Keratinocyte (primary cell): ENCODE results near the gene OSBPL5. TPM values are rescaled to one million over a fixed set of nuclear protein-coding genes. Genes with fewer than 3 reads are reported as not detected.
"Not testable (repeated sequence)": the region's sequence is repeated elsewhere in the genome, so short reads cannot be mapped to it uniquely, and the experiment has no call there.

ENCODE experiments used
- DNase-seq: peaks from one replicate; pipeline ENCODE4 v3.0.0-alpha.2; 2011; ENCODE audit warnings: low read depth, missing footprints, low spot score
- FAIRE-seq: peaks from 2 replicates; lab custom pipeline; 2011; peaks lifted over from hg19 to GRCh38; lab: Jason Lieb, UNC
- H2AFZ ChIP-seq: 2 replicates; pipeline ENCODE4 v1.6.0; 2012; ENCODE audit warnings: low read length, control low read depth, inconsistent platforms; ENCODE audit not compliant: control insufficient read depth
- H3K27ac ChIP-seq: 2 replicates; pipeline ENCODE4 v1.5.1; 2011; ENCODE audit warnings: low read length; ENCODE audit not compliant: control insufficient read depth, insufficient read depth
- H3K27me3 ChIP-seq: 3 replicates; pipeline ENCODE4 v1.6.0; 2011; ENCODE audit warnings: low read length; ENCODE audit not compliant: control insufficient read depth, insufficient read depth; ENCODE audit errors: extremely low read depth
- H3K36me3 ChIP-seq, 2 experiments: 2 replicates in 1 of 2; 3 replicates in 1 of 2; pipeline ENCODE4 v1.5.1; 2011; ENCODE audit warnings: low read length in 2 of 2, mild to moderate bottlenecking in 1 of 2; ENCODE audit not compliant: control insufficient read depth in 2 of 2, insufficient read depth in 2 of 2; ENCODE audit errors: extremely low read depth in 1 of 2
- H3K4me1 ChIP-seq: 3 replicates; pipeline ENCODE4 v1.5.1; 2011; ENCODE audit warnings: low read length; ENCODE audit not compliant: control insufficient read depth, insufficient read depth; ENCODE audit errors: extremely low read depth
- H3K4me2 ChIP-seq: 3 replicates; pipeline ENCODE4 v1.6.0; 2011; ENCODE audit warnings: low read depth, low read length; ENCODE audit not compliant: control insufficient read depth, insufficient read depth; ENCODE audit errors: extremely low read depth
- H3K4me3 ChIP-seq, 3 experiments: fragments of 200-600 bp in 1 of 3; sonication (generic) in 1 of 3; 2 replicates in 2 of 3; 3 replicates in 1 of 3; pipeline ENCODE4 v1.5.1; 2011 to 2016; ENCODE audit warnings: low read length in 3 of 3, mild to moderate bottlenecking in 3 of 3, control low read depth in 2 of 3, inconsistent platforms in 1 of 3, low read depth in 1 of 3, mixed read lengths in 1 of 3, mixed run types in 1 of 3, moderate library complexity in 1 of 3; ENCODE audit not compliant: control insufficient read depth in 2 of 3, insufficient read depth in 2 of 3; ENCODE audit errors: extremely low read depth in 1 of 3
- H3K79me2 ChIP-seq: 2 replicates; pipeline ENCODE4 v1.6.0; 2012; ENCODE audit warnings: low read length; ENCODE audit not compliant: control insufficient read depth, insufficient read depth
- H3K9ac ChIP-seq: 3 replicates; pipeline ENCODE4 v1.6.0; 2011; ENCODE audit warnings: low read length; ENCODE audit not compliant: control insufficient read depth, insufficient read depth; ENCODE audit errors: extremely low read depth
- H3K9me1 ChIP-seq: 3 replicates; pipeline ENCODE4 v1.6.0; 2011; ENCODE audit warnings: low read length; ENCODE audit not compliant: control insufficient read depth, insufficient read depth; ENCODE audit errors: extremely low read depth
- H3K9me3 ChIP-seq: 2 replicates; pipeline ENCODE4 v1.5.1; 2012; ENCODE audit warnings: low read depth, low read length; ENCODE audit not compliant: control insufficient read depth
- H4K20me1 ChIP-seq: 3 replicates; pipeline ENCODE4 v1.6.0; 2011; ENCODE audit warnings: low read length; ENCODE audit not compliant: control insufficient read depth, insufficient read depth; ENCODE audit errors: extremely low read depth
- EZH2 ChIP-seq: IDR thresholded peaks from one replicate; pipeline ENCODE4 v1.6.1; 2012; ENCODE audit warnings: inconsistent platforms, mild to moderate bottlenecking, low read length, moderate library complexity
- dilution Hi-C: fragments of 300-500 bp; cut with MboI; formaldehyde crosslinking; loops from one replicate; pipeline ENCODE4 v1.7.0; 2020; ENCODE audit warnings: low sequenced_read_pairs; ENCODE audit not compliant: extremely low pct_ligation_motif_present
- polyA plus RNA-seq, 5 experiments: library from polyadenylated mRNA; depleted of rRNA in 3 of 5; stranded (reverse) in 3 of 5; stranded (forward) in 1 of 5; unstranded in 1 of 5; fragments of >200 nt; gene quantifications; 1 replicate in 1 of 5; 2 replicates in 3 of 5; 3 replicates in 1 of 5; pipeline versions ENCODE4 v1.2.1 to v1.2.3, GENCODE V29; 2011 to 2012; ENCODE audit warnings: missing spikeins in 2 of 5, low read depth in 1 of 5, low replicate concordance in 1 of 5
- TF ChIP-seq, protein P1 (sequence below), 3 experiments: IDR thresholded peaks in 1 of 3; conservative IDR thresholded peaks in 1 of 3; optimal IDR thresholded peaks in 1 of 3; 2 replicates in 2 of 3; 3 replicates in 1 of 3; pipeline versions ENCODE3 to v1.5.1; 2011; ENCODE audit warnings: low read length in 3 of 3, mild to moderate bottlenecking in 3 of 3, moderate library complexity in 2 of 3, control low read depth in 1 of 3, inconsistent platforms in 1 of 3; ENCODE audit not compliant: insufficient read depth in 2 of 3; ENCODE audit errors: extremely low read depth in 1 of 3

The OSBPL5 gene
- polyA plus RNA-seq, 1 donor (not counting 4 experiments of a cell fraction or from before 2014, with no cell fraction given), result 3.0 TPM

DNA sequence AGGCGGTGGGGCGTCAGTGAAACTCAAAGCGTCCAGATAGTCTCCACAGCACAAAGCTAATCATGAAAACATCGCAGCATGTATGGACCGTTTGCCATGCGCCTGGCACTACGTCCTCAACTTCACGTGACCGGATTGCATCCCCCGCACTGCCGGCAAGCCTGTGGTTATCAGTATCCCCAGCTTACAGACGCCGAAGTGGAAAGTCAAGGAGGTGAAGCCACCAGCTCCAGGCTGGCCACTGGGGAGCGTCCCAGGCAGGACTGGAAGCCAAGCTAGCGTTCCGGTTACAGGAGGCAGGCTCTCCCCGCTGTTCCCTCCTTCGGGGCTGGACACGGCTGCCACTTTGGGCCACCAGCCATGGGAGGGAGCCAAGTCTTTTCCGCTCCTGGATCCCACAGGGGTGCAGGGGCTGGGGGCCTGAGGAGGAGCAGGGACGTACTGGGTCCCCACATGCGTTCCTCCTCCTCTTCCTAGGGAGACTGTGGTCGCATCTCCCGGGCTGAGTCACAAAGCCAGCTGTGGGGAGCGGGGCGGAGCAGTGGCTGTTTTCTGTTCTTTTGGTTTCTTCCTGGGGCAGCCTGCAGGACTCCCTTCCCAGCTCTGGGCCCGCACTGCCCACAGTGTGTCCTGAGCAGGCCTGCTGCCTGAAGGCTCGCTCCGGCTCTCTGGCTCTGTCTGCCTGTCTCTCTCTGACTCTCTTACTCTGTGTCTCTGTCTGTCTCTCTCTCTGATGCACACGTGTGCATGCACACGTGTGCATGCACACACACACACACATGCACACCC is 4.3 kb upstream of the OSBPL5 start:
- no peak for TF ChIP-seq EZH2
- TF ChIP-seq, protein P1, sequence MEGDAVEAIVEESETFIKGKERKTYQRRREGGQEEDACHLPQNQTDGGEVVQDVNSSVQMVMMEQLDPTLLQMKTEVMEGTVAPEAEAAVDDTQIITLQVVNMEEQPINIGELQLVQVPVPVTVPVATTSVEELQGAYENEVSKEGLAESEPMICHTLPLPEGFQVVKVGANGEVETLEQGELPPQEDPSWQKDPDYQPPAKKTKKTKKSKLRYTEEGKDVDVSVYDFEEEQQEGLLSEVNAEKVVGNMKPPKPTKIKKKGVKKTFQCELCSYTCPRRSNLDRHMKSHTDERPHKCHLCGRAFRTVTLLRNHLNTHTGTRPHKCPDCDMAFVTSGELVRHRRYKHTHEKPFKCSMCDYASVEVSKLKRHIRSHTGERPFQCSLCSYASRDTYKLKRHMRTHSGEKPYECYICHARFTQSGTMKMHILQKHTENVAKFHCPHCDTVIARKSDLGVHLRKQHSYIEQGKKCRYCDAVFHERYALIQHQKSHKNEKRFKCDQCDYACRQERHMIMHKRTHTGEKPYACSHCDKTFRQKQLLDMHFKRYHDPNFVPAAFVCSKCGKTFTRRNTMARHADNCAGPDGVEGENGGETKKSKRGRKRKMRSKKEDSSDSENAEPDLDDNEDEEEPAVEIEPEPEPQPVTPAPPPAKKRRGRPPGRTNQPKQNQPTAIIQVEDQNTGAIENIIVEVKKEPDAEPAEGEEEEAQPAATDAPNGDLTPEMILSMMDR (optimal IDR thresholded peaks at IDR 0.05 in 1 of 3, IDR thresholded peaks at IDR 0.05 in 1 of 3, conservative IDR thresholded peaks at IDR 0.05 in 1 of 3; ENCODE audit: extremely low read depth in 1 of 3, insufficient read depth in 2 of 3, low read length in 3 of 3), result peak in 2 of 3 experiments; percentile 15 to 40
- Histone ChIP-seq H2AFZ (peak overlapping the region; percentile 14), H3K4me2 (peak overlapping the region; percentile 77), H3K4me1 (peaks cover 14% of the 10 kb centered on the region), H3K4me3 (peak overlapping the region; percentile 5 to 50 (median 33)), H3K9me3 (no peaks in the 10 kb centered on the region), H3K27ac (no peak overlapping the region), H3K9me1 (no peaks in the 10 kb centered on the region), H4K20me1 (no peaks in the 10 kb centered on the region), H3K27me3 (peaks cover 58% of the 10 kb centered on the region), H3K9ac (peak overlapping the region; percentile 30), H3K36me3 (no peaks in the 10 kb centered on the region), H3K79me2 (peaks cover 2% of the 10 kb centered on the region)
- dilution Hi-C loops, result no loop called here
- FAIRE-seq, result no peak
- DNase-seq, result no peak

DNA sequence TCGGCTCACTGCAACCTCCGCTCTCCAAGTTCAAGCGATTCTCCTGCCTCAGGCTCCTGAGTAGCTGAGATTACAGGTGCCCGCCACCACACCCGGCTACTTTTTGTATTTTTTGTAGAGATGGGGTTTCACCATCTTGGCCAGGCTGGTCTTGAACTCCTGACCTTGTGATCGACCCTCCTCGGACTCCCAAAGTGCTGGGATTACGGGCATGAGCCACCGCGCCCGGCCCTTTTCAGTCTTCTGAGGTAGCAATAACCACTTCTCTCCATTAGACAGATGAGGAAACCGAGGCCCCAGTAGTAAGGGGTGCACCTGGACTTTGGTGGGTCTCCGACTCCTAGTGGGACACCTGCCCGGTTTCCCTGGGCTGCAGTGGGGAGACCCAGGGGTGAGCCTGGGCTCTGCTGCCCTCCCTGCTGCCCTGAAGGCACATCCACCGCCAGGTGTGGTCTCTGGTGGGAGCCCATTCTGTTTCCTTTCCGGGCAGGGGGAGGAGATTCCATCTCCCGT is 3.7 kb upstream of the OSBPL5 start:
- H3K9me1 ChIP-seq, dilution Hi-C loops, DNase-seq, H3K4me3 ChIP-seq, H3K9me3 ChIP-seq, H3K27ac ChIP-seq, H3K36me3 ChIP-seq, H2AFZ ChIP-seq, H3K9ac ChIP-seq, H4K20me1 ChIP-seq, H3K79me2 ChIP-seq, FAIRE-seq: not testable (repeated sequence)
- H3K4me2 ChIP-seq, result peak overlapping the region; percentile 77
- peaks cover 58% of the 10 kb centered on the region for H3K27me3 ChIP-seq
- peaks cover 21% of the 10 kb centered on the region for H3K4me1 ChIP-seq
